T-helper 1 cell treated with Interleukin-12 subunit alpha and Interleukin-12 subunit beta and Interleukin-4 antibody, amounts not matched to agents 30 μg/mL and 1 μg/mL, for 36 hours (primary cell): Measurements from ENCODE around the gene CSF1R.
A peak's percentile ranks its signal among the peaks of the same experiment; 100 is the strongest.

Experiments used
- H3K27ac Mint-ChIP-seq: one replicate; pipeline ENCODE4 v1.8.0; 2021; ENCODE audit warnings: mild to moderate bottlenecking, mixed read lengths
- H3K27me3 Mint-ChIP-seq: one replicate; pipeline ENCODE4 v1.8.0; 2021; ENCODE audit warnings: low read depth, mixed read lengths
- H3K36me3 Mint-ChIP-seq: one replicate; pipeline ENCODE4 v1.8.0; 2021; ENCODE audit warnings: low read depth, mixed read lengths
- H3K4me1 Mint-ChIP-seq: one replicate; pipeline ENCODE4 v1.8.0; 2021; ENCODE audit warnings: low read depth, mixed read lengths
- H3K4me3 Mint-ChIP-seq: one replicate; pipeline ENCODE4 v1.8.0; 2021; ENCODE audit warnings: mild to moderate bottlenecking, moderate library complexity, mixed read lengths
- H3K9me3 Mint-ChIP-seq: one replicate; pipeline ENCODE4 v1.8.0; 2021; ENCODE audit warnings: mixed read lengths

The CSF1R gene

GRCh38 chr5:150085950-150086715, at the start of gene CSF1R:
Gene CSF1R, minus strand, starts transcription at chr5:150086554. Its CDS starts 127 bp downstream, at chr5:150086427.
- no peaks in the 10 kb centered on the region for H3K9me3 Mint-ChIP-seq
- no peaks in the 10 kb centered on the region for H3K36me3 Mint-ChIP-seq
- peaks cover 50% of the 10 kb centered on the region for H3K27me3 Mint-ChIP-seq
- no peak within 1 kb of the TSS for H3K4me3 Mint-ChIP-seq
- no peak within 1 kb of the TSS for H3K27ac Mint-ChIP-seq
- H3K4me1 Mint-ChIP-seq, result no peaks in the 10 kb centered on the region

- Mint-ChIP-seq H3K27ac (no peak overlapping the region), H3K36me3 (no peaks in the 10 kb centered on the region), H3K4me1 (peaks cover 8% of the 10 kb centered on the region), H3K9me3 (no peaks in the 10 kb centered on the region), H3K4me3 (no peak overlapping the region), H3K27me3 (no peaks in the 10 kb centered on the region)
Measured at GRCh38 chr5:150135557-150136304, 49.4 kb upstream of the CSF1R start.

GRCh38 chr5:150134198-150134588, 47.8 kb upstream of the CSF1R start:
- H3K4me1 Mint-ChIP-seq, result peaks cover 8% of the 10 kb centered on the region
- no peak overlapping the region for H3K27ac Mint-ChIP-seq
- H3K4me3 Mint-ChIP-seq, result no peak overlapping the region
- H3K9me3 Mint-ChIP-seq, result no peaks in the 10 kb centered on the region
- no peaks in the 10 kb centered on the region for H3K27me3 Mint-ChIP-seq
- no peaks in the 10 kb centered on the region for H3K36me3 Mint-ChIP-seq

GRCh38 chr5:150133581-150134197, 47.3 kb upstream of the CSF1R start:
- no peak overlapping the region for H3K27ac Mint-ChIP-seq
- no peaks in the 10 kb centered on the region for H3K27me3 Mint-ChIP-seq
- peaks cover 7% of the 10 kb centered on the region for H3K4me1 Mint-ChIP-seq
- H3K36me3 Mint-ChIP-seq, result no peaks in the 10 kb centered on the region
- no peaks in the 10 kb centered on the region for H3K9me3 Mint-ChIP-seq
- no peak overlapping the region for H3K4me3 Mint-ChIP-seq

DNA sequence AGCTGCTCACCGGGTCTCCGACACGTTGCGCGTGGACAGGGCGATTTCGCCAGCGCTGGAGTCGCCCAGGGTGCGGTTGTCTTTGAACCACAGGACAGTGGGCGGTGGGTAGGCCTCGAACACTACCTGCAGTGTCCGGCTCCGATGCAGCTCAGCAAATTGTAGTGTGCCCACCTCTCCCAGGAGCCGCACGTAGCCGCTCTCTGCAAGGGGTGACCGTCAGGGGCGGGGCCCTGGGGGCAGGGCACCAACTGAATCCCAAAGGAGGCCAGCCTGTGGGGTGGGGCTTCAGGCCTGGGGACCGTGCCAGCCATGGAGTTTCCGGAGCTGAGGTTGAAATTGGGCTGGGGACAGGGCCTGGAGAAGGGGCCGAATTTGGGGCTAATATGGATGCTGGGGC, 46.4 kb upstream of the CSF1R start:
- no peak overlapping the region for H3K27ac Mint-ChIP-seq
- H3K27me3 Mint-ChIP-seq, result no peaks in the 10 kb centered on the region
- no peak overlapping the region for H3K4me3 Mint-ChIP-seq
- no peaks in the 10 kb centered on the region for H3K9me3 Mint-ChIP-seq
- no peaks in the 10 kb centered on the region for H3K36me3 Mint-ChIP-seq
- peaks cover 10% of the 10 kb centered on the region for H3K4me1 Mint-ChIP-seq

- Mint-ChIP-seq H3K36me3 (no peaks in the 10 kb centered on the region), H3K27ac (no peak overlapping the region), H3K4me3 (no peak overlapping the region), H3K27me3 (no peaks in the 10 kb centered on the region), H3K9me3 (no peaks in the 10 kb centered on the region), H3K4me1 (peaks cover 10% of the 10 kb centered on the region)
Measured at GRCh38 chr5:150131978-150132694, 45.8 kb upstream of the CSF1R start.

DNA sequence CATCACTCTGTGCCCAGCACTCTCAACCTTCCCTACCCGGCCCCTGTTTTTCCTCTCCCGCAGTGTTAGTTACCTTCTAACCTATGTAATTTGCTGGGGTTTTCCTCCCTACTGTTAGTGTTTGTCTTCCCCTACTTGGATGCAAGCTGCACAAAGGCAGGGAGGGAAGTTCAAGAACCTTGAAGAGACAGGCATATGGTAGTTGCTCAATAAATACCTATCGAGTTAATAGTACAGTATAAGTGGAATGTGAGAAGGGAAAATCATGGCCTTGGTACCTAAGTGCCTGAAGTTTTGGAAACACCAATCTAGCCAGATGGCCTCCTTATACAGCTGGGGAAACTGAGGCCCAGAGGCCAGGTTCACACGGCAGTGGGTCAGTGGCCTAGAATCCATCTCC, 45.1 kb upstream of the CSF1R start:
- Mint-ChIP-seq H3K9me3 (no peaks in the 10 kb centered on the region), H3K4me1 (peaks cover 10% of the 10 kb centered on the region), H3K4me3 (no peak overlapping the region), H3K36me3 (no peaks in the 10 kb centered on the region), H3K27ac (no peak overlapping the region), H3K27me3 (no peaks in the 10 kb centered on the region)

GRCh38 chr5:150130493-150130922, 44.2 kb upstream of the CSF1R start:
- Mint-ChIP-seq H3K9me3 (no peaks in the 10 kb centered on the region), H3K4me3 (no peak overlapping the region)

DNA sequence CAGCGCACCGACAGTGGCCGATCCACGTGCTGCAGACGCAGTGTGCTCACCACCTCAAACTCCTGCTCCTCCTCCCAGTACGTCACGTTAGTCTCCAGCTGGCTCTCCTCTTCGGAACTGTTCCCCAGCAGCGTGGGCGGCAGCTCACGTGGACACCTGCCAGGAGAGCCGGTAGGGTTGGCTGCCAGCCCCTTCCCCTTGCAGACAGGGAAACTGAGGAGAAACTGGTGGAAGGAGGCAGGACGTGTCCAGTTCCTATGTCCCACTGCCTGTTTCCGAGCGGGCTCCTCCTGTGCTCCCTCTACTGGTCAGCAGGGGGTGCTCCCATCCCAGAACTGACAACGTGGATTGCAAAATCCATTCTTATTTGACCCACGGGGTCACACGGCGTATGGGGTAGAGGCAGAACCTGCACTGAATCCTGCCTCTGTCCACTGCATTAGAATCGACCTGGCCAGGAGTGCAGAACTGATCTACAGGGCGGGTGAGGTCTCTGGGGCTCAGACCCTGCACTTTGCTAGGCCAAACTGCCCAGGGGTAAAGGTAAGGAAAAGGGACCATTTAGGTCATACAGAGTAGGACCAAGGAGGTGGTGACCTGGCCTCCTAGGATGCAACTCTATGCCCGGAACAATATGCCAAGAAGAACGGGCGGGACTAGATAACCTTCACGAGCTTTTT, 43.6 kb upstream of the CSF1R start:
- no peak overlapping the region for H3K4me3 Mint-ChIP-seq
- H3K27me3 Mint-ChIP-seq, result no peaks in the 10 kb centered on the region
- H3K27ac Mint-ChIP-seq, result no peak overlapping the region
- H3K36me3 Mint-ChIP-seq, result no peaks in the 10 kb centered on the region
- H3K4me1 Mint-ChIP-seq, result peaks cover 10% of the 10 kb centered on the region
- no peaks in the 10 kb centered on the region for H3K9me3 Mint-ChIP-seq

More at GRCh38 chr5:150130493-150130922, 44.2 kb upstream of the CSF1R start:
- Mint-ChIP-seq H3K36me3 (no peaks in the 10 kb centered on the region), H3K4me1 (peaks cover 10% of the 10 kb centered on the region), H3K27ac (peak overlapping the region; percentile 8), H3K27me3 (no peaks in the 10 kb centered on the region)

DNA sequence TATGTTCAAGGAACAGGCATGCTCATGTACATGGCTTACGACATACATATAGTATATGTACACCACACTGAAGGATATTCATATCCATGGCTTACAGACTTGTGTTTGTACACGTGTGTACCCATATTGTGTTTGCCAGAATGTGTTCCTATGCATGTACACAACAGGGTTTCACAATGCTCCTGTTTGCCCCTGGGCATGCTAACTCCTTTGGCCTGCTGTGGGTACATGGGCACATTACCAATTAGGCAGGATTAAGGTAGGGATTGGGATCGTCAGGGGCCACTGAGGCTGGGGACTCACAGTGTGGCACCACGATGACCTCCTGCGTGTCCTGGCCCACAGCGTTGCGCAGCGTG, 43.1 kb upstream of the CSF1R start:
- H3K4me3 Mint-ChIP-seq, result no peak overlapping the region
- H3K4me1 Mint-ChIP-seq, result peaks cover 10% of the 10 kb centered on the region
- H3K27ac Mint-ChIP-seq, result no peak overlapping the region
- no peaks in the 10 kb centered on the region for H3K36me3 Mint-ChIP-seq
- H3K27me3 Mint-ChIP-seq, result no peaks in the 10 kb centered on the region
- no peaks in the 10 kb centered on the region for H3K9me3 Mint-ChIP-seq

DNA sequence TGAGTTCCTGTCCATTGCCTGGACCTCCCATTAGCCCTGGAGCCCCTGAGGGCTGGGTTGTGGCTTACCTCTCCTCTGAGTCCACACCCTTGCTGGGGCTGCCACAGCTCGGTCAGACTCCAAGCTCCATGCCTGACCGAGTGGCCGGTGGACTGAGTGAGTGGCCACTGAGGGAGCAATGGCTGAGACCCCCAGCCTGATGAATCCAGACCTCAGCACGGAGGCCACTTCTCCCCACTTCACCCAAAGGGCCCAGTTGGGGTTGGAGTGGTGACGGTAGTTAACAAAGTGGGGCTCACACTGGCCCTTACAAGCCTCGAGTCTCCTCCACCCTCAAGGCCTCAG, 40.5 kb upstream of the CSF1R start:
- Mint-ChIP-seq H3K36me3 (no peaks in the 10 kb centered on the region), H3K27ac (no peak overlapping the region), H3K27me3 (no peaks in the 10 kb centered on the region), H3K4me3 (no peak overlapping the region), H3K9me3 (no peaks in the 10 kb centered on the region), H3K4me1 (peaks cover 12% of the 10 kb centered on the region)

DNA sequence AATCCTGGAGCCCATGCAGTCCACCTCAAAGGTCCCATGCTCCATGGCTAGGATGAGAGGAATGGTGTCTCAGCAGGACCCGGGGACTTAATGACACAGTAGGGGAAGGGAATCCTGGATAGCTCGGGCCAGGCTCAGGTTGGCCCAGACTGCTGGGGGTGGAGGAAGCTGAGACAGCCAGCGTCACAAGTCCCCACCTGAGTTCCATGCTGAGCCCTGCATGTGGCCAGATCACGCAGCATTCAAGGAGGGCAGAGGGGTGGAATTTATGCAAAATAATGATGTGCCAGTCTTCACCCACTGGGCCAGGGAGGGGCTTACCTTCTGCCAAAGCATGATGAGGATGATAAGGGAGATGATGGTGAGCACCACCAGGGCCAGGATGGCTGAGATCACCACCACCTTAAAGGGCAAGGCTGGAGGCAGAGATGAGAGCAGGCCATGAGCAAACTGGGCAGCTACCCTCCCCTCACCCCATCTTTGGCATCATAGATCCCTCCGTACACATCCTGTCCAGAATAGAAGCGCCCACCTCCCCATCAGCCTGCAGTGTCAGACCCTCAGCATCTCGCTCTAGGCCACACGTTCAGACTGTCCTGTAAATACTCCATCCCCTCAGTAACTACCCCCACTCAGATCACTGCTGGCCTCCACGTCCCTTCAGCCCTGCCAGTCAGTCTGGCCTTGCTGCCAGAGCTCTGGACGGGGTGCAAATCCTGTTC, 40.0 kb upstream of the CSF1R start:
- Mint-ChIP-seq H3K4me3 (no peak overlapping the region), H3K36me3 (no peaks in the 10 kb centered on the region), H3K27me3 (no peaks in the 10 kb centered on the region), H3K27ac (no peak overlapping the region), H3K4me1 (peaks cover 12% of the 10 kb centered on the region), H3K9me3 (no peaks in the 10 kb centered on the region)

- H3K27me3 Mint-ChIP-seq, result no peaks in the 10 kb centered on the region
- H3K27ac Mint-ChIP-seq, result no peak overlapping the region
- H3K4me1 Mint-ChIP-seq, result peaks cover 10% of the 10 kb centered on the region
- H3K4me3 Mint-ChIP-seq, result no peak overlapping the region
- no peaks in the 10 kb centered on the region for H3K36me3 Mint-ChIP-seq
- H3K9me3 Mint-ChIP-seq, result no peaks in the 10 kb centered on the region
Measured at GRCh38 chr5:150125334-150125733, 39.0 kb upstream of the CSF1R start.

DNA sequence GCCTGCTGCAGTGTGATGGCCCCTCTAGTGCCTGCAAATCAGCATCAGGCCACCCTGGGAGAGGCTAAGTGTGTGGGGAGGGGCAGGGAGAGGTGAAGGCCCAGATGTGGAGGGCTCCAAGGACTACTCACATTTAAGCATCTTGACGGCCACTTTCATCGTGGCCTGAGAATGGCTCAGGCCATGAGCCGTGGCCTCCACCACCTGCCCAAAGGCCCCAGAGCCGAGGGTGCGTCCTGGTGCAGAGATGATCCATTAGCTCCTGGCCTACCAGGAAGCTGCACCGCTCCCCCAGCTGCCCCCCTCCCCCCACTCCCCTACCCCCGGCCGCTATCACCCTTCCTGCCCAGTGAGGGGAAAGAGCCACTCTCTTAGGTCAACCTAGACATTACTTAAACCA, 38.2 kb upstream of the CSF1R start:
- Mint-ChIP-seq H3K36me3 (no peaks in the 10 kb centered on the region), H3K4me3 (no peak overlapping the region), H3K9me3 (no peaks in the 10 kb centered on the region), H3K27me3 (no peaks in the 10 kb centered on the region), H3K27ac (no peak overlapping the region), H3K4me1 (peaks cover 5% of the 10 kb centered on the region)
